SK-MEL-5 (cell line): ENCODE measurements around the gene COL18A1. TPM values are rescaled to one million over a fixed set of nuclear protein-coding genes. Genes with fewer than 3 reads are reported as not detected.
"Not testable (repeated sequence)": the region's sequence is repeated elsewhere in the genome, so short reads cannot be mapped to it uniquely, and the experiment has no call there.

Source experiments
- DNase-seq: peaks from one replicate; pipeline ENCODE4 v3.0.0-alpha.2; 2016; ENCODE audit warnings: low read depth, low spot score
- in situ Hi-C: cut with HindIII; loops from 2 replicates; pipeline ENCODE4 v1.10.0; 2016; ENCODE audit warnings: low sequenced_read_pairs, high pct_unique_total_duplicates, low pct_unique_long_range_greater_than_20kb
- polyA plus RNA-seq, 2 experiments: library from polyadenylated mRNA; depleted of rRNA; stranded (reverse); fragments of >200 nt; gene quantifications; 2 replicates each; pipeline ENCODE4 v1.2.3, GENCODE V29; 2015
- total RNA-seq: library from RNA; depleted of rRNA; stranded (reverse); fragments of >200 nt; shearing (Covaris generic); gene quantifications from 2 replicates; pipeline ENCODE4 v1.2.3, GENCODE V29; 2014; rRNA removed

The COL18A1 gene
- 12.4 and 13.2 TPM in 2 replicates for total RNA-seq
- polyA plus RNA-seq (2015; cell fraction: cytosol; rRNA removed): 22.6 and 23.5 TPM in 2 replicates
- polyA plus RNA-seq (2015; cell fraction: nucleus; rRNA removed): 17.8 and 18.8 TPM in 2 replicates

GRCh38 chr21:45404730-45405270, at the start of gene COL18A1:
COL18A1 (plus strand) TSS chr21:45405165; CDS start chr21:45405231, 66 bp downstream.
- in situ Hi-C loops: no loop called here
- peak; percentile 13 for DNase-seq

- no peak for DNase-seq
- in situ Hi-C loops: no loop called here
Measured at GRCh38 chr21:45355573-45355972, 49.4 kb upstream of the COL18A1 start.

- no peak for DNase-seq
Measured at GRCh38 chr21:45356251-45356650, 48.7 kb upstream of the COL18A1 start.

GRCh38 chr21:45356653-45357435, 48.1 kb upstream of the COL18A1 start:
- no peak for DNase-seq
- in situ Hi-C loops: no loop called here

More at GRCh38 chr21:45356251-45356650, 48.7 kb upstream of the COL18A1 start:
- in situ Hi-C loops: no loop called here

- in situ Hi-C loops: no loop called here
Measured at GRCh38 chr21:45357436-45358260, 47.3 kb upstream of the COL18A1 start.

GRCh38 chr21:45358261-45358670, 46.7 kb upstream of the COL18A1 start:
- in situ Hi-C loops: no loop called here

More at GRCh38 chr21:45357436-45358260, 47.3 kb upstream of the COL18A1 start:
- DNase-seq: no peak

GRCh38 chr21:45358711-45359310, 46.2 kb upstream of the COL18A1 start:
- in situ Hi-C loops: no loop called here
- no peak for DNase-seq

More at GRCh38 chr21:45358261-45358670, 46.7 kb upstream of the COL18A1 start:
- no peak for DNase-seq

GRCh38 chr21:45359451-45360217, 45.3 kb upstream of the COL18A1 start:
- in situ Hi-C loops: no loop called here
- DNase-seq: no peak

- DNase-seq: no peak
- in situ Hi-C loops: no loop called here
Measured at GRCh38 chr21:45361033-45361997, 43.6 kb upstream of the COL18A1 start.

- in situ Hi-C loops: no loop called here
- no peak for DNase-seq
Measured at GRCh38 chr21:45362077-45362747, 42.8 kb upstream of the COL18A1 start.

GRCh38 chr21:45362748-45363145, 42.2 kb upstream of the COL18A1 start:
- in situ Hi-C loops: no loop called here
- no peak for DNase-seq

GRCh38 chr21:45363272-45363671, 41.7 kb upstream of the COL18A1 start:
- DNase-seq, in situ Hi-C loops: not testable (repeated sequence)

- in situ Hi-C loops: no loop called here
- peak; percentile 43 for DNase-seq
Measured at GRCh38 chr21:45363921-45364467, 41.0 kb upstream of the COL18A1 start.

GRCh38 chr21:45364468-45365185, 40.3 kb upstream of the COL18A1 start:
- in situ Hi-C loops: no loop called here
- DNase-seq: no peak

GRCh38 chr21:45365186-45365607, 39.8 kb upstream of the COL18A1 start:
- no peak for DNase-seq
- in situ Hi-C loops: no loop called here
